Spinal cord (tissue), 10 donors: ENCODE data around the gene DSG1. TPM values are rescaled to one million over a fixed set of nuclear protein-coding genes. Genes with fewer than 3 reads are reported as not detected.

Experiments
- DNase-seq, 6 donors: peaks; one replicate each; pipeline versions ENCODE4 v3.0.0 to v3.0.0-alpha.2; 2013 to 2015; ENCODE audit warnings: low spot score in 6 of 6, low read depth in 4 of 6
- H3K27ac ChIP-seq: one replicate; pipeline ENCODE4 v1.5.1; 2013; ENCODE audit warnings: low read depth, low read length, control low read depth
- H3K27me3 ChIP-seq: one replicate; pipeline ENCODE4 v1.6.1; 2013; ENCODE audit warnings: low read length; ENCODE audit not compliant: control insufficient read depth, insufficient read depth
- H3K36me3 ChIP-seq: one replicate; pipeline ENCODE4 v1.6.1; 2013; ENCODE audit warnings: low read length; ENCODE audit not compliant: control insufficient read depth, insufficient read depth
- H3K4me1 ChIP-seq: one replicate; pipeline ENCODE4 v1.6.1; 2013; ENCODE audit warnings: low read length; ENCODE audit not compliant: control insufficient read depth, insufficient read depth
- H3K4me3 ChIP-seq: one replicate; pipeline ENCODE4 v1.5.1; 2013; ENCODE audit warnings: low read depth, low read length, control low read depth
- H3K9me3 ChIP-seq: one replicate; pipeline ENCODE4 v1.6.1; 2013; ENCODE audit warnings: low read length; ENCODE audit not compliant: control insufficient read depth, insufficient read depth
- WGBS: methylation state at CpG from one replicate; pipeline ENCODE4 v1.1.5; 2013; ENCODE audit warnings: missing lambda C conversion rate; ENCODE audit not compliant: insufficient coverage; 5-methylcytosine and 5-hydroxymethylcytosine counted together
- polyA plus RNA-seq, 2 donors: library from polyadenylated mRNA; unstranded; fragments of 120-200 nt; gene quantifications; one replicate each; pipeline ENCODE4 v1.2.1, GENCODE V29; 2013; ENCODE audit not compliant: insufficient read length in 2 of 2
- small RNA-seq: library from RNA; depleted of rRNA; stranded (forward); fragments of <200 nt; gene quantifications from one replicate; pipeline ENCODE3, GENCODE V24; 2014; ENCODE audit warnings: low replicate concordance
- total RNA-seq, 2 donors: library from RNA; depleted of rRNA in 1 of 2; stranded (reverse); fragments of 120-200 nt in 1 of 2; fragments of >200 nt in 1 of 2; gene quantifications; one replicate each; pipeline versions ENCODE4 v1.2.3 to v1.2.4, GENCODE V29; 2013 to 2014
- donor health status: healthy.

Gene DSG1
- total and polyA plus RNA-seq, 4 donors = 0.17 to 1.5 (median 0.20) TPM; not detected in 1

DNA sequence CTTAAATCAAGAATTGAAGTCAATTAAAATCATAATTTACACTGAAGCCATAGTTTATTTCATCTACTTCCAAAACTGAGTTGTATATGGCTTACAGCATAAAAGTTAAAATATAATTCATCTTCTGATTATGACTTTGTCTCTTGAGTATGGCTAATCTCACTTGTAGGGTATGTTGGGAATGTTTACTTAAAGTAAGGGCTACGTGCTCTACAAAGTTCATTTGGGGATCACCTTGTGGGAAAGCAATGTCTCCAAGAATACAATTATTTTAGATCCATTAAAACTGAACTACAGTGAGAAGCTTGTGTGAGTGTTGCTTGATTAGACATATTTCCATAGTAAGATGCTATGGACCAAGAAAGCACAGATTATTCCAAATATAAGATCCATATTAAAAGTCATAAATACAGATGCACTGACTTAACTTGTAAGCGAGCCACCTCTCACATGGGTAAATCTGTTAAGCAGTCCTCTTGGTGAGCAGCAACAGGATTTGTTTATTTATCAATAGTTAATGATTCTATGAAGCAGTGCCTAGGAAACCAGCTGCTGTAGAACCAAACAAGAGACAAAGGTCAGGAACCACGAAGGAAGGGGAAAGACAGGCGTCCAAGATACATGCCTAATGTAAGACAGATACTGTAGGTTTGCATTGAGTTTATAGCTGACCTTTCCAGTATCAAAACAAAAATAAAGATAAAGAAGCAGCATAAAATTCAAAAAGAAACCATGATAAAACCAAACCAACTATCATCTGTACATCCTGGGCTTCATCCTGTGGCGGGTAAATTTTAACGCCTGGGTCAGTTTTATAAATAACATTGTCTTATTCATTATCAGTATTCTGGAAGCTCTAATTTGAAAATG lies 83.4 kb downstream of the DSG1 start:
- Histone ChIP-seq H3K27me3 (no peaks in the 10 kb centered on the region), H3K36me3 (no peaks in the 10 kb centered on the region), H3K4me1 (no peaks in the 10 kb centered on the region), H3K4me3 (no peak overlapping the region), H3K9me3 (no peaks in the 10 kb centered on the region), H3K27ac (no peak overlapping the region)
- no peak for DNase-seq
- WGBS = no CpG with 5 or more reads among the region's 6 CpGs

DNA sequence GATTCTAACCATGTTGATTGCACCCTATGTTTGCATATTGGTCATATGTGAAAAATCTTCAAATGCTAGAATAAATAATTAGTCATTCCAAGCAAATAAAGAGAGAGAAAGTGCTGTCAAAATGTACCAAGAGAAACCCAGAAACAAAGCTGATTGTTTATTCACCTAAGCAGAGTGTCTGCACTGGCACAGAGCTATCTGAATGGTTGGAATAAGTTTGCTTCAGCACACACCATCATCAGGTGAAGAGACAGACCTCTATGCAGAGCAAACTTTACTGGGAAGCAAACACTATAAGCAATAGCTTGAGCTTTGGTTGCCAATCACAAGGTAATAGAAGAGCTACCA lies 84.0 kb downstream of the DSG1 start:
- Histone ChIP-seq H3K27ac (no peak overlapping the region), H3K27me3 (no peaks in the 10 kb centered on the region), H3K36me3 (no peaks in the 10 kb centered on the region), H3K4me3 (no peak overlapping the region), H3K4me1 (no peaks in the 10 kb centered on the region), H3K9me3 (no peaks in the 10 kb centered on the region)
- no peak for DNase-seq

DNA sequence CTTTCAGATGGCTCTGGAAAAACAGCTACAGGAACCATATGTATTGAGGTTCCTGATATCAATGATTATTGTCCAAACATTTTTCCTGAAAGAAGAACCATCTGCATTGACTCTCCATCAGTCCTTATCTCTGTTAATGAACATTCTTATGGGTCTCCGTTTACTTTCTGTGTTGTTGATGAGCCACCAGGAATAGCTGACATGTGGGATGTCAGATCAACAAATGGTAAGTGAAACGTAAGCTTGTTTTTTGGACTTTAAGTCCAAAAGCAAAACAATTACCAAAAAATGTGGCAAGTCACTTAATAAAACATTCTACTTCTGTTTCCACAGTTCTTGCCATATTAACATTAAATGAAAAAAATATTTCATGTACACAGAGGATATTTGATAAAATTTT lies 85.4 kb downstream of the DSG1 start:
- Histone ChIP-seq H3K36me3 (no peaks in the 10 kb centered on the region), H3K27me3 (no peaks in the 10 kb centered on the region), H3K4me3 (no peak overlapping the region), H3K9me3 (no peaks in the 10 kb centered on the region), H3K27ac (no peak overlapping the region), H3K4me1 (no peaks in the 10 kb centered on the region)
- WGBS = no CpG with 5 or more reads among the region's 2 CpGs
- no peak for DNase-seq

Small RNA genes within 50 kb of the gene (small RNA-seq; reads per million reads assigned to genes)
- not detected for gene RF00019
- gene RNU6-167P = not detected

Other genes starting within 250 kb of the DSG1 start
- 10 to 100 TPM in 1 of 2 donors, 1 to 10 TPM in 1; 8.3 to 24.8 TPM for gene DSC2, start 215.7 kb upstream of the DSG1 start, total RNA-seq
- gene DSC2, start 215.7 kb upstream of the DSG1 start, polyA plus RNA-seq = 1 to 10 TPM; 2.0 to 4.2 TPM
- gene DSC1, start 155.3 kb upstream of the DSG1 start, total RNA-seq = under 1 TPM; 0.10 to 0.28 TPM
- gene DSC1, start 155.3 kb upstream of the DSG1 start, polyA plus RNA-seq = under 1 TPM; 0.06 to 0.11 TPM
- not detected for gene DSG4, start 58.6 kb downstream of the DSG1 start, total RNA-seq
- gene DSG4, start 58.6 kb downstream of the DSG1 start, polyA plus RNA-seq = not detected
- under 1 TPM in 1 of 2 donors, not detected in 1; under 0.01 TPM for gene DSG3, start 129.6 kb downstream of the DSG1 start, total RNA-seq
- not detected for gene DSG3, start 129.6 kb downstream of the DSG1 start, polyA plus RNA-seq
- 10 to 100 TPM; 12.2 to 34.2 TPM for gene DSG2, start 180.0 kb downstream of the DSG1 start, total RNA-seq
- 1 to 10 TPM; 1.3 to 6.4 TPM for gene DSG2, start 180.0 kb downstream of the DSG1 start, polyA plus RNA-seq